Neural crest cell (in vitro differentiated cells): ENCODE data around the gene CLIC3. TPM values are rescaled to one million over a fixed set of nuclear protein-coding genes. Genes with fewer than 3 reads are reported as not detected.
A peak's percentile ranks its signal among the peaks of the same experiment; 100 is the strongest.

Source experiments
- DNase-seq: peaks from one replicate; pipeline ENCODE4 v3.0.0; 2021; ENCODE audit warnings: low read depth, mixed read lengths, low spot score
- H3K27ac Mint-ChIP-seq: one replicate; pipeline ENCODE4 v1.8.0; 2021; ENCODE audit warnings: mild to moderate bottlenecking, mixed read lengths; ENCODE audit not compliant: unreplicated experiment
- H3K27me3 Mint-ChIP-seq: 2 replicates; pipeline ENCODE4 v1.8.0; 2021; ENCODE audit warnings: low read depth, mild to moderate bottlenecking, mixed read lengths
- H3K36me3 Mint-ChIP-seq: 2 replicates; pipeline ENCODE4 v1.8.0; 2021; ENCODE audit warnings: low read depth, mild to moderate bottlenecking, mixed read lengths
- H3K4me1 Mint-ChIP-seq: 2 replicates; pipeline ENCODE4 v1.8.0; 2021; ENCODE audit warnings: mixed read lengths
- H3K4me3 Mint-ChIP-seq: one replicate; pipeline ENCODE4 v1.8.0; 2021; ENCODE audit warnings: mild to moderate bottlenecking, mixed read lengths
- H3K9me3 Mint-ChIP-seq: 2 replicates; pipeline ENCODE4 v1.8.0; 2021; ENCODE audit warnings: mixed read lengths
- long read RNA-seq: library from polyadenylated mRNA; unstranded; transcript quantifications from one replicate; pipeline ENCODE4 v2.0.0, GENCODE V29; 2020
- total RNA-seq: library from RNA; stranded (reverse); gene quantifications from 2 replicates; pipeline ENCODE4 v1.2.1, GENCODE V29; 2021
- TF ChIP-seq, protein P1 (sequence below): fragments of 200-600 bp; sonication (generic); conservative IDR thresholded peaks from 2 replicates; pipeline ENCODE4 v1.5.0; 2021; ENCODE audit warnings: antibody characterized with exemption, mild to moderate bottlenecking

Gene CLIC3, protein sequence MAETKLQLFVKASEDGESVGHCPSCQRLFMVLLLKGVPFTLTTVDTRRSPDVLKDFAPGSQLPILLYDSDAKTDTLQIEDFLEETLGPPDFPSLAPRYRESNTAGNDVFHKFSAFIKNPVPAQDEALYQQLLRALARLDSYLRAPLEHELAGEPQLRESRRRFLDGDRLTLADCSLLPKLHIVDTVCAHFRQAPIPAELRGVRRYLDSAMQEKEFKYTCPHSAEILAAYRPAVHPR
- not detected in 2 replicates for total RNA-seq
- long read RNA-seq, result 0 reads

DNA sequence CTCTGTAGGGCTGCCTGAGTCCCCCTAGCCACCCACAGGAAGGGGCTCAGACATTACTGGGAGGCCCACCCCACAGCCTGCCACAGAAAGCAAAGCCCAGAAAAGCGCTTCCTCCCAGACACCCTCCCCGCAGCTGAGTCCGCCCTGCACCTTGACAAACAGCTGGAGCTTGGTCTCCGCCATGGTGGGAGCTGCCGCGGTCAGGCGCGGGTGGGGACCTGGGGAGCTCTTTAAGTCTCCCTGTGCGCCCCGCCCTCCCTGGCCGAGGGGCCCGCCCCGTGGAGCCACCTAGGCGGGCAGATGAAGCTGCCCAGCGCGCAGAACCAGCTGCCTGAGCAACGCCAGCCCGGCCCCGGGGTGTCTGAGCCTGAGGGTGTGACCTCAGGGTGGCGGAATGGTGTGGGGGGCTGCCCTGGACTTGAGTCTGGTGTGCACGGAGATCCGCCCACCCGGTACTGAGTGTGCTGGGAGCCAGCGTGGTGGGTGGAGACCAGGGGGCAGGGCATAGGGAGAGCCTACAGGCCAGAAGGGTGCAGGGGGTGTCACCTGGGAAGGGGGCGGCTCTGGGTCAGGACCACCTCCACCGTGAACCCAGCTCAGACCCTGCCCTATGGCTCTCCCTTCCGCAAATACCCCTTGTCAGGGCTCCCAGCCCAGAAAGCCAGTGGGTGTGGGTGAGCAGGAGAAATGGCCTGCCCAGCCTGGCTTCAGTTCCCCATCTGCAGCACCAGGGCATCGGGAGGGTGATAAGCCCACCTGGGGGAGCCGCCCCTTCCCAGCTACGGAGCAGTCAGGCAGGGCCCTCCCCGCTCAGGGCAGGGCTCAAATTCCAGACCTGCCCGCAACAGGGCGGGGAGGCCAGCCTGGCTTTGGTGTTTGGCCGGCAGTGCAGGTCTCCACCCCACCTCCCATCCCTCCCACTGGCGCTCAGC, at the start of gene CLIC3:
Gene CLIC3 (minus strand): TSS at position 208 of the 932 bp plus-strand sequence. CDS start 25 bp downstream, at position 183.
- DNase-seq, result no peak
- Mint-ChIP-seq H3K27ac (no peak within 1 kb of the TSS), H3K9me3 (no peaks in the 10 kb centered on the region), H3K4me1 (peaks cover 8% of the 10 kb centered on the region), H3K4me3 (no peak within 1 kb of the TSS), H3K36me3 (no peaks in the 10 kb centered on the region), H3K27me3 (peaks cover 11% of the 10 kb centered on the region)
- TF ChIP-seq, protein P1, sequence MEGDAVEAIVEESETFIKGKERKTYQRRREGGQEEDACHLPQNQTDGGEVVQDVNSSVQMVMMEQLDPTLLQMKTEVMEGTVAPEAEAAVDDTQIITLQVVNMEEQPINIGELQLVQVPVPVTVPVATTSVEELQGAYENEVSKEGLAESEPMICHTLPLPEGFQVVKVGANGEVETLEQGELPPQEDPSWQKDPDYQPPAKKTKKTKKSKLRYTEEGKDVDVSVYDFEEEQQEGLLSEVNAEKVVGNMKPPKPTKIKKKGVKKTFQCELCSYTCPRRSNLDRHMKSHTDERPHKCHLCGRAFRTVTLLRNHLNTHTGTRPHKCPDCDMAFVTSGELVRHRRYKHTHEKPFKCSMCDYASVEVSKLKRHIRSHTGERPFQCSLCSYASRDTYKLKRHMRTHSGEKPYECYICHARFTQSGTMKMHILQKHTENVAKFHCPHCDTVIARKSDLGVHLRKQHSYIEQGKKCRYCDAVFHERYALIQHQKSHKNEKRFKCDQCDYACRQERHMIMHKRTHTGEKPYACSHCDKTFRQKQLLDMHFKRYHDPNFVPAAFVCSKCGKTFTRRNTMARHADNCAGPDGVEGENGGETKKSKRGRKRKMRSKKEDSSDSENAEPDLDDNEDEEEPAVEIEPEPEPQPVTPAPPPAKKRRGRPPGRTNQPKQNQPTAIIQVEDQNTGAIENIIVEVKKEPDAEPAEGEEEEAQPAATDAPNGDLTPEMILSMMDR, result no peak

DNA sequence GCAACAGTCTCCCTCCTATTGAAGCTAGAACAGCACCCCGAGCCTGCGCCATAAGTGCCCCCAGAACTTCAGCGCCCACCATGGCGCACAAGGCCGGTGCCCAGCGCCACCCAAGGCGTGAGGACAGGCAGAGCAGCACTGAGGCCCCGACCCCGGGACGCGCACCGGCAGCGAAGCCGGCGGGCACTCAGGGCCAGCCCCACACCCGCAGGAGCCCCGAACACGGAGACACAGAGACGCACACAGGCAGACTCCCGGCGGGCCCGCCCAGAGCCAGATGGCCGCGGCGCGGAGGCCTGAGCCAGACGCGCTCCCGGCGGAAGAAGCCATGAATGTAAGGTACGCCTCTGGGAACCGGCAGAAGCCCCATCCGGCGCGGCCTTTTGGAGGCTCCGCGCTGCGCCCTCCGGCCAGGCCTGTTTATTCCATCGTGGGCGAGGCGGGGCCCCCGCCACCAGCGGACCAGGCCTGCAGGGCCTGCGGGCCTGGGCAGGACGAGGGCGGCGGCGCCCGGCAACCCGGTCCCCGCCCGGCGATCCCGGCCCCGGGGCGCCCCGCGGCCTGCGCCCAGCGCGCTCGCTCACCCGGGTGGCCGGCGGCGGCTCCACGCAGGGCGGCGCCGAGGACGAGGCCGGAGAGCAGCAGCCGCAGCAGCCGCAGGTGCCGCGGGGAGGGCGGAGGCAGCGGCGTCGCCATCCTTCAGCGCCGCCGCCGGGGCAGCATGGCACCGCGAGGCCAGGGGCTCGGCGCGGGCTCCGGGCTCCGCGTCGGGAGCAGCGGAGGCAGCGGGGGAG, 49.1 kb upstream of the CLIC3 start:
- Mint-ChIP-seq H3K9me3 (no peaks in the 10 kb centered on the region), H3K4me1 (peaks cover 4% of the 10 kb centered on the region), H3K36me3 (no peaks in the 10 kb centered on the region), H3K27ac (no peak overlapping the region), H3K4me3 (peak overlapping the region; percentile 86), H3K27me3 (peaks cover 47% of the 10 kb centered on the region)
- TF ChIP-seq, protein P1, result no peak
- DNase-seq, result no peak

DNA sequence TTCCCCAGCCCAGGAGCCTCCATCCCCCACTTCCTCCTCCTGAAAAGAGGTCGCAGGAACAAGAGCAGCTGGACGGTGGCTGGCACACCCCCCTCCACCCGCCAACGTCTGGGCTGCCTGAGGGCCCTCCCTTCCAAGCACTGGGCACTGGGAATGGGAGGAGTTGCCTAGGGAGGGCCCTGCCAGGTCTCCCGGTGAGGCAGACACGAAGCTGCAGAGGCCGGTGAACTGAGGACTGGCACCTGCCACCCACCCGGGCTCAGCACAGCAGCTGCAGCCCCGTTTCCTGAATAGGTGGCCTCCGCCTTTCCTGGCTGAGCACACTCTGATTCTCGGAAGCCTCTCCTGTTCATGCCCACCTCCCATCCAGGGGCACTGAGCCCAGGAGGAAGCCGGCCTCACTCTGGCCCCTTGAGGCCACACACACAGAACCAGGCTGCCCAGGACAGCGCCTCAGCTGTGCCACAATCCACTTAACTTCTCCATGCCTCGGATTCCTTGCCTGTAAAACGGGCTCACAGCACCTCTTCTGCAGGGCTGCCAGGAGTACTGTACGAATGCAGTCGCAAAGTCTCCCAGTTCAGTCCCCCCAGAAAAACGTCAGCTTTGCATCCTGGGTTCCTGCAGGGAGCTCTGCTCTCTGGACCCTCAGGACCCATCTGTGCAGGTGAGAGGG, 48.3 kb upstream of the CLIC3 start:
- DNase-seq, result no peak
- Mint-ChIP-seq H3K27ac (no peak overlapping the region), H3K4me3 (peak overlapping the region; percentile 70), H3K27me3 (peaks cover 39% of the 10 kb centered on the region), H3K36me3 (no peaks in the 10 kb centered on the region), H3K4me1 (peaks cover 4% of the 10 kb centered on the region), H3K9me3 (no peaks in the 10 kb centered on the region)
- TF ChIP-seq, protein P1, result no peak

DNA sequence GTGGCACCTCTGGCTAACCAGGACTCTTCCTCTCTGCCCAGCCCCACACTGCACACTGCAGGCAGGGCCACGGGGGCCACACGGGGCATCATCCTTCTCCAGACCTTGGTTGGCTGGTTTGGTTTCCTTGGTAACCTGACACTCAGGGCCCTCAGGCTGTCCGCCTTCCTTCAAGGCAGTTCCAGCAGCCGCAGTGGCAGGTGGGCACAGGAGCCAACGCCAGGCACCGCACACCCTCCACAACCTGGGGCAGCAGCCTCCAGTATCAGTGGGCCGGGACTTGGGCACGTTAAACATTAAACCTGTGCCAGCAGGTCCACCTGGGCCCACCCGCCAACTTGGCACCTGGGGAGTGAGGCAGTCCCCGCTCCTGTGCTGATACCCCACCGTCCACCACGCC, 47.7 kb upstream of the CLIC3 start:
- H3K4me1 Mint-ChIP-seq, result peaks cover 4% of the 10 kb centered on the region
- no peaks in the 10 kb centered on the region for H3K36me3 Mint-ChIP-seq
- H3K4me3 Mint-ChIP-seq, result no peak overlapping the region
- no peak overlapping the region for H3K27ac Mint-ChIP-seq
- no peaks in the 10 kb centered on the region for H3K9me3 Mint-ChIP-seq
- TF ChIP-seq, protein P1, result no peak
- DNase-seq, result no peak
- peaks cover 33% of the 10 kb centered on the region for H3K27me3 Mint-ChIP-seq
